ENCODE measurements around the gene TMEM63C.

GRCh38 chr14:77242752-77243151, 61.2 kb downstream of the TMEM63C start:
- TF ChIP-seq TARDBP (IDR thresholded peaks at IDR 0.05) = no peak
- no peak for TF ChIP-seq FOXM1 (IDR thresholded peaks at IDR 0.05; ENCODE audit: borderline replicate concordance)
- no peak for TF ChIP-seq FOXA1 (IDR thresholded peaks at IDR 0.05)
- no peak for TF ChIP-seq FOXK2 (IDR thresholded peaks at IDR 0.05)
- no peak for TF ChIP-seq NFRKB (IDR thresholded peaks at IDR 0.05)
